DMS53 treated with DMSO at 0.1 percent for 48 hours (cell line): ENCODE measurements around the gene CNTN2.
A peak's percentile ranks its signal among the peaks of the same experiment; 100 is the strongest.

Source experiments
- DNase-seq: peaks from one replicate; lab custom pipeline; 2025; ENCODE audit not compliant: unreplicated experiment; lab: John Stamatoyannopoulos, UW

The CNTN2 gene

DNA sequence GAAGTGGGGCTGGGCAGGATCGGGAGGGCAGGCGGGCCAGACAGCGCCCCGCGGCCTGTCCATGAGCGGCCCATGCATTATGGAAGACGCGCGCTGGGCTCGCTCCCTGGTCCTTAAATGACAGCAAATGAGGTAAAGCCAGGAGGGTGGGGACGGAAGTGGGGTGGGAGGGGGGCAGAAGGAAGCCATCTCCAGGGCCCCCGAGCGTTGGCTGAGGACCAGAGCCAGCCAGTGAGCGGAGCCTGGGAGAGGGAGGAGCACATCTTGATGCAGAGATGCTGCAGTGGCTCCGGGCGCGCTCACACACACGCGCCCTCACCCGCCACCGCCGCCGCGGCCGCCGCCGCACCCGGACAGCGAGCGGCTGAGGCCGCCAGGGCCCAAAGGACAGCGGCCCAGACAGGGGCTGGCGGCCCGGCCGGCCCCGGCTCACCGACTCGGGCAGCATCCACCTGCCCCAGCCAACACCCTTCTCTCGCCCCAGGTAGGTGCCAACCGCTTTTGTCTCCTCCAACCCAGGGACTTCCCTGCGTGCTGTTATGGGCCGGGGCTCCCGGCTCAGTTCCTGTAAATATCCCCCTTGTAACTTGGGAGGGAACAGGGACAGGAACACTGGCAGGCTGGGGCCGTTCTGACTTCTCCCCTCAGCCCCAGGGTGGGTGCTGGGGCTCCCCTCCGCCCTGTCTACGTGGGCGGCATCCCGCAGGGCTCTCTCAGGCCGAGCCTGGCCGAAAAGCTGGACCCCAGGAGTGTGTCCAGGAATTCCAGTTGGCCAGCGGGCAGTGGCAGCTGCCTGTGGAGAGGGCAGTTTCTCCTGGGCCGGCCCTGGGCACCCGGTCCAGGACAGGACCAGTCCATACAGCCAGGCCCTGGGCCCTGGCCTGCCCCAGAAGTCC lies at the start of gene CNTN2:
CNTN2 (plus strand) TSS at position 302 of the 896 bp plus-strand sequence. CDS start 9,974 bp downstream, outside the sequence.
- DNase-seq: no peak

DNA sequence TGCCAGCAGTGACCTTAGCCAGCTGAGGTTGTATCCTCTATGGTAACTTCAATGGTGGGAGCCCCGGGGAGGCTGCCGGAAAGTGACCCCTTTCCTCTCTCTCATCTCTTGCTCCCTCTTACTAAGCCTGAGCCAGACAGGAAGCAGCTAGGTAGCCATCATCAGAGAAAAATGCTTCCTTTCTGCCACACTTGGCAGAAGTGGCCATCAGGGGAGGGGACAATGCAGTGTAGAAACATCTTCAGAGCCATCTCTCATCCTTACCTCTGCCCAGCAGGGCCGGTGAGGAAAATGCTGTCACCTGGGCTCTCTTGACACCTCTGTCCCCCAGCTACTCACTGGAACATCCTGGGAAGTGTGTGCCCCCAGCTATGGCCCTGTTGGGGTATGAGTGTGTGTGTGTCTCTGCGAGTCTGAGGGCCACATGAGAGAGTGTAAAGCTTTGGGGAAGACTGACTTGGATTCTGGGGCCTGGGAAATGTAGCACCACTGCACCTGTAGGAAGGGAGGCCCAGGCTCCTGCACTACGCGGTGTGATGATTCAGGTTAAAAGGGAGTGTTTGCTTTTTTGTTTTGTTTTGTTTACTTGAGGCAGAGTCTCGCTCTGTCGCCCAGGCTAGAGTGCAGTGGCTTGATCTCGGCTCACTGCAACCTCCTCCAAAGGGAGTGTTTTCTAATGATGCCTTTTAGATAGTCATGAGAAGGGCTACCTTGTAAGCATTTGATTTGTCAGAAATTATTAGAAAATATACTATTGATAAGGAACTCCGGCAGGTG lies 48.7 kb upstream of the CNTN2 start:
- DNase-seq: peak; percentile 12

DNA sequence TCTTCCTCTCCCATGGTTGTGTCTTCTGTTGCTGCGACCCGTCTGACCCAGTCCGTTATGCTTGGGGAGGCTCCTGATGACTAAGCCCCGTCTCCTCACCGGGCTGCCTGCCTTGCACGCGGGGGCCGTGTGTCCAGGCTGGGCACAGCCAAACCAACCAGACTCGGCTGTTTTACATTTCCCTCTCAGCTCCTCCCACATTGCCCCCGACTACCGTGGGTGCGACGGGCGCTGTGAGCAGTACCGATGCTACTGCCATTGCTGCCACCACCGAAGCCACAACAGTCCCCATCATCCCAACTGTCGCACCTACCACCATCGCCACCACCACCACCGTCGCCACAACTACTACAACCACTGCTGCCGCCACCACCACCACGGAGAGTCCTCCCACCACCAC lies 46.0 kb upstream of the CNTN2 start:
- DNase-seq: no peak

- DNase-seq: no peak
Observed at GRCh38 chr1:204997591-204998355, 45.2 kb upstream of the CNTN2 start.

- no peak for DNase-seq
Observed at GRCh38 chr1:205001162-205001561, 41.9 kb upstream of the CNTN2 start.

DNA sequence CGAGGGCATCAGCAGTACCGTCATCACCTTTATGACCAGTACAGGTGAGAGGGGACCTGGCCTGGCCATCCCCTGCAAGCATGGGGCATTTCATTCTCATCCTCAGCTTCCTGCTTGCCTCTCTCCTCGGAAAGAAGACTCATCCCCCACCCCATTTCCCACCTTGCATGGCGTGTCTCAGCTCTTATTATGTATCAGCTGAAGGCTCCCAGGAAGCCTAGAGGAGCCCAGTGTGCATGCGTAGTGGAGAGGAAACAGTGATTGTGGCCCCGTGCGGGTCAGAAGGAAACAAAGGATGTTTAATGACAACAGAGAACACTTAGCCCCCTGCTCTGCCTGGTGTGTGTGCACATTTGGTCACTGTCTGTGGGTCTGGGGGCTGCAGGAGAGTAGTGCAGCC lies 40.3 kb upstream of the CNTN2 start:
- no peak for DNase-seq

GRCh38 chr1:205003358-205004131 lies 39.5 kb upstream of the CNTN2 start:
- DNase-seq: no peak

DNA sequence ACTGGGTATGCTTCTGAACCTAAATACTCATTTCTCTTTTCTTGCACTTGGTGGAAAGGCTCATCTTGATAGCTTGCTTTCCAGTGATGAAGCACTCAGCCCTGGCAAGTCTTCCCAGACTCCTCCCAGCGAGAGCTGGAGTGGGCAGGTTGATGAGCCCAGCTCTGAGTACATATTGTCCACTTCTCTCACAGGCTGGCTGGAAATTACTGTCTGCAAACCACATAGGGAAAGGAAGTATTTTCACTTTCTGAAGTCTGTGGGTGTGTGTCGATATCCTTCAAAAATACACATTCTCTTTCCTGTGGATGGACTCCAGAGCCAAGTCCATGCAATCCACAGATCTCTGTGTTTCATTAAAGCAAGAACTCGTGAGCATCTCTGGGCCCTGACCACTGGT lies 38.7 kb upstream of the CNTN2 start:
- no peak for DNase-seq

DNA sequence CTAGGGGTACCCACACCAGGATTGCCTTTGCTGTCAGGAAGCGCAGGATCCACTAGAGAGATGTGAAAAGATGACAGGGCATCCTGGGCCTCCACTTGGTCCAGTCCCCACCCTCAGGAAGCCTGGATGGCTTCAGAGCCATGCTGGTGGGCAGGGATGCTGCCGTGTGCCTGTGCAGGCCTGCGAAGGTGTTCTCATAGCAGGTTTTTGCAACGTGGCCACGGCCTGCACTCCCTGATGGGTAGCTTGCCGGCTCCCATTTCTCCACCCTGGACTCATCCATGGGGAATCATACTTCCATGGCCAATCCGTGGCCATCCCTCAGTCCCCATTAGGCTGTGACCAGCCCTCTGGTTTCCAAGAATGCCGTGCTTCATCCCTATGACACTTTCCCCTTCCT lies 34.1 kb upstream of the CNTN2 start:
- DNase-seq: no peak

DNA sequence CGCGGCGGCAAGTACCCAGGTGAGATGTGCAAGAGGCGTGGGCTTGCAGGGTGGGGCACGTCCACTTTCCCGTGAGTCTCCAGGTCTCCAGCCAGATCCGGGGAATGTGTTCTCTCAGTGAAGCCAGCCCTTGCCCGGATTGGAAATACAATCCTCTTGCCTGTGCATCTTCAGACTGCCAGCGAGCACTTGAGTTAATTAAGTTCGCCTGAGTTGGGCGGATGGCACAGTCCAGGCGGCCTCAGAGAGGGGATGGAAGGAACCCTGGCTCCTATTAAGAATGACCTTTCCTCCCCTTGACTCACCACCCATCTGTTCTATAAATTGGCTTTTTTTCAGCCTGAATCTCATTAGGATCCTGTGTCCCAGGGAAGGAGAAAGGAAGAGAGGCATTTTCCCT lies 33.3 kb upstream of the CNTN2 start:
- no peak for DNase-seq

DNA sequence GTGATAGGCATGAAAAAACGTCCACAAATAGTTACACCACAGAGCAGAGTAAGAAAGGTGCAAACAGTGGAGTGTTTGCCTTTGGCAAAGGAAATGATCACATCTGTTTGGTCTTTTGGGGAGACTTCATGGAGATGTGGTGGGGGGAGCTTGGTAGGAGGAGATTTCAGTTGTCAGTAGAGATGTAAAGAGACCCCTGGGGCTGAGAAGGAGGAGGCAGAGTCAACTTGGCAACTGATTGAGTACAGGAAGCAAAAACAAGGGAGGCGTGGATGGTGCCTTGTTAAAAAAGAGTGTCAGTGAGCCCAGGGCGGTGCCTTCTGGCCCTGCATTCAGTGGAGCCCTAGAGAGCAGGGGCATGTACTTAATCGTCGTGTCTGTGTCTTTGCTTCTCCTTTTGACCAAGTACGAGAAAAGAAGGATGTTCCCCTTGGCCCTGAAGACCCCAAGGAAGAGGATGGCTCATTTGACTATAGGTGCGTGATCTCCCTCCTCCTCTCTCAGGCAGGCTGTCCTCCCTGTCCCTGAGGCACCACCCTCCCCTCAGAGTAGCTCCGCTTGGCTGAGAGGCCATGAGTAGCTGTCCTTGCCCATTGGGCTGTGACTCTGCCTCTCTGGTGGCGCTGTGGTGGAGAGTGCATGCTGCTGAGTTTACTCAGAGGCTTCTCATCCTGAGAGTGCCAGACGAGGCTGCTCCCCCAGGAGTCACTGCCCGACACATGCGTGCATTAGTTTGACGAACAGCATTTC lies 30.4 kb upstream of the CNTN2 start:
- no peak for DNase-seq

- DNase-seq: no peak
Observed at GRCh38 chr1:205013683-205014367, 29.2 kb upstream of the CNTN2 start.

DNA sequence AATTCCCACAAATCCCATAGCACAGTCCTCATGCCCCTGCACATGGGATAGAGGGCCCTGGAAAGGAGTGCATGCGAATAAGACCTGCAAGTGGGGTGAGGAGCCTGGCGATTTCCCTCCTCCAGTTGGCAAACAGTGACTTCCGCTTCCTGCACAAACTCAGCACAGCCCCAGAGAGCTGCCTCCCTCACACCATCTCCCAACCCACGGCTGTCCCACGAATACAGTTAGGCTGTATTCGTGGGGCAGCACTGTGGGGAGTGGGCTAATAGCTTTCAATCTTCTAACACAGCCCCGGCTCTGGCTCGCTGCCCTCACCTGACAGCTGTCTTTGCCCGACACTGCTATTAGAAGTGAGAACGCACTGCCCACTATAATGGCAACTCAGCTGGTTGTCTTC lies 28.2 kb upstream of the CNTN2 start:
- DNase-seq: no peak

DNA sequence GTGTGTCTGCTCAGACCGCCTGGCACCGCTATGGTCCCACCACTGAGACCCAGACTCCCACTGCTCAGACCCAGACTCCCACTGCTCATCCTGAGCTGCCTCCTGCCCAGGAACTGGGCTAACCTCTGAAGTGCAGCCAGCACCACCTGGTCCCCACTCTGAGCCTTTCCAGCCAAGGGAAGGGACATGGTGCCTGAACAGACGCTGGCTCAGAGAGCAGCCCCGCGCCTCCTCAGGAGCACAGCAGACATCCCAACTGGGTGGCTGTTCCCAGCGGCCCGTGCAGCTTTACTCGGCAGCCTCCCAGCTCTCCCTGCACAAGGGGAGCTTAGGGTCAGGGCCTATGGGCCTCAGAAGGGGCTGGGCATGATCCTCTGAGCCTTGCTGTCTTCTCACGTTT lies 27.8 kb upstream of the CNTN2 start:
- no peak for DNase-seq

DNA sequence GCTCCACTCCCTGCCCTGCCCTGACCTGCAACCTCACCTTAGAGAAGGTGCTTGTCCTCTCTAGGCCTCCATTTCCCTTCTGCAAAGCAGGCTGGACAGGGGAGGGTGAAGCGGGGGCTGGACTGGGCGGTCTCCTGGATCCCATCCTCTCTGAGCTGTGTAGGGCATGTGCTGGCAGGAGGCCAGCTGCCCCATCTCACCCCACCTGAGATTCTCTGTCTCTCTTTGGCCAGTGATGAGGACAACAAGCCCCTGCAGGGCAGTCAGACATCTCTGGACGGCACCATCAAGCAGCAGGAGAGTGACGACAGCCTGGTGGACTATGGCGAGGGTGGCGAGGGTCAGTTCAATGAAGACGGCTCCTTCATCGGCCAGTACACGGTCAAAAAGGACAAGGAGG lies 26.9 kb upstream of the CNTN2 start:
- no peak for DNase-seq

- DNase-seq: no peak
Observed at GRCh38 chr1:205016584-205016983, 26.4 kb upstream of the CNTN2 start.

DNA sequence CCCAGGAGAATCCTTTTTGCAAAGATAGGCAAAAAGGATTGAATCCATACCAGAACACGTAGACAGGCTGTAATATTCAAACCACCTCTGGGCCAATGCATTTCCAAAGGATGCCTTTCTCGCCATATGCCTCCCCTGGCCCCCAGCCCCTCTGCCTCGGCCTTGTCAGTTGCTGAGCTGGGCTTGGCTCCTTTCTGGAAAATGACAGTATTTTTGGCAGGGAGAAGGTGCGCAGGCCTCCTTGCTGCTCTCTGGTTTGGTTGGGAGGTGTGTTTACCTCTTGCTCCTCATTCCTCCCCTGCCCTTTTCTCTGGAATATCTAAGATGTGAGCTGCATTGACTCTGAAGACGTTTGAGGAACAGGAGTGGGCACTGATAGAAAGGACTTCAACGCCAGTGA lies 26.0 kb upstream of the CNTN2 start:
- no peak for DNase-seq

DNA sequence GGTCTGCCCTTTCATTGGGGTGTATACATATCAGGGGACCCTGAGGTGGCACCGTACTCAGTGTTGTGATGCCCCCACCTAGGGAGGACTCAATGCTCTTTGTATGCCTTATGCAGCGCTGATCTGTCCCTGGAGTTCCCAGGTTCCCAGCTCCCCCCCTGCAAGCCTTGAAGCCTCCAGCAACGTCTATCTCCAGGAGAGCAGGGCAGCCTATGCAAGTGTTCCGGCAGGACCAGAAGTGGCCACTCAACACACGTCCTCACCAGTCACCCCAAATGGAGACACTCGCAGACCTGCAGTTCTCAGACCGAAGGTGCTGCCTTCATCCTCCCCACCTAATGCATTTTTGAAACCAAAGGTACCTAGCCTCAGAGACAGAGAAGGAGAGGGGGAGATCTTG lies 25.2 kb upstream of the CNTN2 start:
- DNase-seq: no peak

GRCh38 chr1:205018381-205018780 lies 24.6 kb upstream of the CNTN2 start:
- DNase-seq: no peak
